ENCODE data around the gene SARS1.

The SARS1 gene

GRCh38 chr1:109275706-109276345, 62.1 kb downstream of the SARS1 start:
- no peak for DNase-seq
- no peak for TF ChIP-seq CTCF (IDR thresholded peaks at IDR 0.05)
- Mint-ChIP-seq H3K9me3 (no peaks in the 10 kb centered on the region), H3K27me3 (ENCODE audit: low read depth, poor library complexity) (no peaks in the 10 kb centered on the region), H3K27ac (peak overlapping the region; percentile 64), H3K4me1 (peaks cover 85% of the 10 kb centered on the region), H3K36me3 (ENCODE audit: low read depth) (peaks cover 26% of the 10 kb centered on the region), H3K4me3 (peak overlapping the region; percentile 52)

DNA sequence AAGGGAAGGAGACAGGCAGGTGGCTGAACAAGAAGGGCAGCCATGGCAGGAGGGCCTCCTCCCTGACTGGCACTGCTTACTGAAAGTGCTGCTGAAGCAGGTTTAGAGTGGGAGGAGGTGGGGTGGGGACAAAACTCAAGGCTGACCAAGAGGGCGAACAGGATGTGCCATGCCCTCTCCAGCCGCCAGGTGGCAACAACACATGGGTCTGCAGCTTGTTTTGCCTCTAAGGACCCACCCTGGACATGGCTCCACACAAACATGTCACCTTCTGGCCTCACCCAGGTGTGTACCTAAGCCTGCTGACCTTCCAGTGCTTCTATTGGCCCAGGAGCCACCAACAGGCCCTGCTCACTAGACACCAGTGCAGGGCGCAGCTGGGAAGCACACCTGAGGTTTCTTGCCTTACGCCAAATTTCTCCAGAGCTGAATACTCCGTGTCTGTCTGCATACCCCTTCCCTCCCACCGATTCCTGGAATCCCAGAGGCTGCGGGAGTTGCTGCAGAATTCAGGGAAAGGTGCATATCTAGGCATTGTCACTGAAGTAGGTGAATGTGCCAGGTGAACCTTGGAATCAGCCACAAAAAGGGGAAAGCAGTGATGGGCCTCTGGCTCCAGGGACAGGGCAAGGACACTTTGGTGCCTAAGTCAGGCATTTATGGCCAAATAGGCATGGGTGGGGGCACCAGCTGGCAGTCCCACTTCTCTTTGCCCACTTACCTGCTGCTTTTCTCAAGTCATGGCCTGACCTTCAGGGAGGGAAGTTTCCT, 63.9 kb downstream of the SARS1 start:
- peak; percentile 93 for TF ChIP-seq CTCF (IDR thresholded peaks at IDR 0.05)
- no peak overlapping the region for H3K27ac Mint-ChIP-seq
- no peaks in the 10 kb centered on the region for H3K27me3 Mint-ChIP-seq (ENCODE audit: low read depth, poor library complexity)
- no peak overlapping the region for H3K4me3 Mint-ChIP-seq
- no peaks in the 10 kb centered on the region for H3K9me3 Mint-ChIP-seq
- peaks cover 87% of the 10 kb centered on the region for H3K4me1 Mint-ChIP-seq
- peaks cover 32% of the 10 kb centered on the region for H3K36me3 Mint-ChIP-seq (ENCODE audit: low read depth)
- peak; percentile 83 for DNase-seq

DNA sequence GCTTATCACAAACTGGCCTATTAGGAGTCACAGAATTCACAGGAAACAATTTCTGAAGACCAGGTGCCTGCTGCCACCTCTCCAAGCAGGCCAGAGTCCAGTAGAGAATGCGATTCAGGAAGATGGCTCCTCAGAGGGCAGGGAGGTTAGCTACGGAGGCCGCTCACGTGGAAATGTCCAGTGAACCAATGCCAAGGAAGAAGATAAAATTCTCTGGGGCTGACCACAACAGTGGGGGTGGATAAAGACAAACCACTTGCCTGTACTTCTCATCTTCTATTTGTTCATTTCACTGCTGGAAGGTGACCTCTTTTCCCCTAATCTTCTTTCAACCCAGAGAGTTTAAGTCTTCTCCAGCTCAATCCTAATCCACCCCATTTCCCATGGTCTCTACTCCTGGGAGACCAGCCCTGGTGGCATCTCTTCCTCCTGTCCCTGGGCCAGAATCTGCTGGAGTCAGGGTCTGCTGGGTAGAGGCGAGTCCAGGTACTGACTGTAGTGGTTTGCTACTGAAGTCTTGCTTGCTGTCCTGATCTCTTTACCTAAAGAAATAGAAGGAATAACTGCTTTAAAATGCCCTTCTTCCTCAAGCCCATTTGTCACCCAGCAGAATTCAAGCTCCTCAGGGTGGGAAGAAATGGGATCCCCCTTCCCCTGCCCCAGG, 66.0 kb downstream of the SARS1 start:
- Mint-ChIP-seq H3K27ac (peak overlapping the region; percentile 85), H3K27me3 (ENCODE audit: low read depth, poor library complexity) (no peaks in the 10 kb centered on the region), H3K9me3 (no peaks in the 10 kb centered on the region), H3K4me1 (peaks cover 86% of the 10 kb centered on the region), H3K4me3 (peak overlapping the region; percentile 68), H3K36me3 (ENCODE audit: low read depth) (peaks cover 26% of the 10 kb centered on the region)
- DNase-seq, result no peak
- no peak for TF ChIP-seq CTCF (IDR thresholded peaks at IDR 0.05)

DNA sequence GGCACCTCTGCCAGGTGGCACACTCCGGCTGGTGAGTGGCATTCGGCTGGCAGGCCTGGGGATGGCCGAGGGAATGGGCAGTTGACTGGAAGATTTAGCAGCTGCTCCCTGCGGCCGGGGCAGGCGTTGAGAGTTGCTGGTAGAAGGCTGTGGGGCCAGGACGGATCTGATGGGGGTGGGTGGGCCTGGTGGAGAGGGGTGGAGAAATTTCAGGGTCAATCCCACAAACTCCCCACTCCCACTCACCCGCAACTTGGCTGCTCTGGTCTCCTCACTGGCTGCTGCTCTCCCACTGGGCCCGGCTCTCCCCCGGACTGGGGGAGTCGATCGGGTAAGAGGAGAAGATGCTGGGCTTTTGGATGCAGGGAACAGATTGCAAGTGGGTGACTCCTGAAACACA, 67.1 kb downstream of the SARS1 start:
- TF ChIP-seq CTCF (IDR thresholded peaks at IDR 0.05), result no peak
- H3K4me3 Mint-ChIP-seq, result peak overlapping the region; percentile 100
- H3K9me3 Mint-ChIP-seq, result no peaks in the 10 kb centered on the region
- peaks cover 26% of the 10 kb centered on the region for H3K36me3 Mint-ChIP-seq (ENCODE audit: low read depth)
- no peaks in the 10 kb centered on the region for H3K27me3 Mint-ChIP-seq (ENCODE audit: low read depth, poor library complexity)
- H3K27ac Mint-ChIP-seq, result peak overlapping the region; percentile 91
- H3K4me1 Mint-ChIP-seq, result peaks cover 75% of the 10 kb centered on the region
- no peak for DNase-seq

GRCh38 chr1:109281680-109282496, 68.2 kb downstream of the SARS1 start:
- peaks cover 2% of the 10 kb centered on the region for H3K9me3 Mint-ChIP-seq
- no peaks in the 10 kb centered on the region for H3K27me3 Mint-ChIP-seq (ENCODE audit: low read depth, poor library complexity)
- no peak overlapping the region for H3K27ac Mint-ChIP-seq

More at GRCh38 chr1:109281680-109282496, 68.2 kb downstream of the SARS1 start:
- no peak for DNase-seq
- no peak for TF ChIP-seq CTCF (IDR thresholded peaks at IDR 0.05)
- peak overlapping the region; percentile 100 for H3K4me3 Mint-ChIP-seq
- H3K4me1 Mint-ChIP-seq, result peaks cover 65% of the 10 kb centered on the region
- peaks cover 26% of the 10 kb centered on the region for H3K36me3 Mint-ChIP-seq (ENCODE audit: low read depth)
